NCI-H510A treated with DMSO at 0.1 percent for 48 hours (cell line): ENCODE measurements around the gene SCNN1A.
"Not testable (repeated sequence)": the region's sequence is repeated elsewhere in the genome, so short reads cannot be mapped to it uniquely, and the experiment has no call there.

Source experiments
- DNase-seq: peaks from one replicate; lab custom pipeline; 2025; lab: John Stamatoyannopoulos, UW

The SCNN1A gene

GRCh38 chr12:6347367-6348338 is 27.7 kb downstream of the SCNN1A start:
- no peak for DNase-seq

- DNase-seq = no peak
These were observed 28.4 kb downstream of the SCNN1A start for GRCh38 chr12:6346942-6347341.

GRCh38 chr12:6346235-6346832 is 29.0 kb downstream of the SCNN1A start:
- DNase-seq = no peak

GRCh38 chr12:6345319-6346091 is 29.9 kb downstream of the SCNN1A start:
- no peak for DNase-seq

GRCh38 chr12:6344101-6344660 is 31.2 kb downstream of the SCNN1A start:
- DNase-seq = not testable (repeated sequence)

- DNase-seq = peak; percentile 26
These were observed 31.8 kb downstream of the SCNN1A start for GRCh38 chr12:6343518-6343917.

- peak; percentile 32 for DNase-seq
These were observed 33.0 kb downstream of the SCNN1A start for GRCh38 chr12:6342140-6342889.

GRCh38 chr12:6341417-6342139 is 33.8 kb downstream of the SCNN1A start, which contains the start of gene TNFRSF1A:
Gene TNFRSF1A (minus strand): TSS chr12:6342076. CDS start chr12:6341814, 262 bp downstream.
- DNase-seq = no peak

GRCh38 chr12:6340745-6341416 is 34.5 kb downstream of the SCNN1A start:
- DNase-seq = no peak

- DNase-seq = no peak
These were observed 35.2 kb downstream of the SCNN1A start for GRCh38 chr12:6340032-6340638.

GRCh38 chr12:6338955-6339354 is 36.4 kb downstream of the SCNN1A start:
- DNase-seq = no peak

GRCh38 chr12:6338536-6338935 is 36.8 kb downstream of the SCNN1A start:
- DNase-seq = not testable (repeated sequence)

- no peak for DNase-seq
These were observed 37.4 kb downstream of the SCNN1A start for GRCh38 chr12:6337958-6338433.

- no peak for DNase-seq
These were observed 38.2 kb downstream of the SCNN1A start for GRCh38 chr12:6336889-6337853.

- peak; percentile 90 for DNase-seq
These were observed 39.1 kb downstream of the SCNN1A start for GRCh38 chr12:6336079-6336888.

- peak; percentile 20 for DNase-seq
These were observed 39.8 kb downstream of the SCNN1A start for GRCh38 chr12:6335451-6336078.

- DNase-seq = no peak
These were observed 40.4 kb downstream of the SCNN1A start for GRCh38 chr12:6334940-6335450.
